ENCODE data around the gene RMDN2.
"Not testable (repeated sequence)": the region's sequence is repeated elsewhere in the genome, so short reads cannot be mapped to it uniquely, and the experiment has no call there.

RMDN2 gene

GRCh38 chr2:37997629-37998028 is 72.5 kb downstream of the RMDN2 start:
- no peak for DNase-seq

GRCh38 chr2:38000485-38001222 is 75.6 kb downstream of the RMDN2 start:
- no peak for DNase-seq

GRCh38 chr2:38010187-38010586 is 85.1 kb downstream of the RMDN2 start:
- not testable (repeated sequence) for DNase-seq

GRCh38 chr2:38010995-38011394 is 85.9 kb downstream of the RMDN2 start:
- no peak for DNase-seq

GRCh38 chr2:38013158-38013752 is 88.2 kb downstream of the RMDN2 start:
- DNase-seq, result no peak

- no peak for DNase-seq
Measured at GRCh38 chr2:38016219-38016618, 91.1 kb downstream of the RMDN2 start.

GRCh38 chr2:38017836-38018235 is 92.7 kb downstream of the RMDN2 start:
- DNase-seq, result no peak

GRCh38 chr2:38020359-38021069 is 95.4 kb downstream of the RMDN2 start:
- not testable (repeated sequence) for DNase-seq

- no peak for DNase-seq
Measured at GRCh38 chr2:38021589-38021988, 96.5 kb downstream of the RMDN2 start.

GRCh38 chr2:38026846-38027245 is 101.8 kb downstream of the RMDN2 start:
- DNase-seq, result no peak

GRCh38 chr2:38028829-38029228 is 103.7 kb downstream of the RMDN2 start:
- no peak for DNase-seq

GRCh38 chr2:38029512-38029911 is 104.4 kb downstream of the RMDN2 start:
- DNase-seq, result no peak

- no peak for DNase-seq
Measured at GRCh38 chr2:38030635-38031355, 105.7 kb downstream of the RMDN2 start.

- DNase-seq, result no peak
Measured at GRCh38 chr2:38032946-38033345, 107.9 kb downstream of the RMDN2 start.

GRCh38 chr2:38033646-38034045 is 108.6 kb downstream of the RMDN2 start:
- no peak for DNase-seq

GRCh38 chr2:38035968-38036367 is 110.9 kb downstream of the RMDN2 start:
- DNase-seq, result no peak

GRCh38 chr2:38037325-38037724 is 112.2 kb downstream of the RMDN2 start:
- DNase-seq, result no peak

- no peak for DNase-seq
Measured at GRCh38 chr2:38037757-38038621, 112.9 kb downstream of the RMDN2 start.

- no peak for DNase-seq
Measured at GRCh38 chr2:38038682-38039081, 113.6 kb downstream of the RMDN2 start.

- no peak for DNase-seq
Measured at GRCh38 chr2:38039121-38039910, 114.2 kb downstream of the RMDN2 start.

GRCh38 chr2:38045811-38046210 is 120.7 kb downstream of the RMDN2 start:
- DNase-seq, result no peak
